AG04449 (cell line): ENCODE results near the gene HMX3.

ENCODE experiments used
- CTCF ChIA-PET: fragments of 350-600 bp; formaldehyde crosslinking; extraction: SDS; loops from one replicate; lab custom pipeline; 2021; ENCODE audit warnings: antibody characterized with exemption; lab: Yijun Ruan, JAX
- POLR2A ChIA-PET: fragments of 400-600, 350-600 bp; formaldehyde crosslinking; extraction: SDS; loops from one replicate; lab custom pipeline; 2020; ENCODE audit warnings: antibody characterized with exemption, inconsistent platforms; lab: Yijun Ruan, JAX
- DNase-seq: peaks from one replicate; pipeline ENCODE4 v3.0.0-alpha.2; 2010; ENCODE audit warnings: low read depth, low spot score
- H3K4me3 ChIP-seq: 2 replicates; pipeline ENCODE4 v1.5.1; 2011; ENCODE audit warnings: low read depth, mild to moderate bottlenecking, control low read depth, low read length
- CTCF ChIP-seq: IDR thresholded peaks from one replicate; pipeline ENCODE4 v1.5.1; 2011; ENCODE audit warnings: mild to moderate bottlenecking, moderate library complexity, low read length, control low read depth, inconsistent platforms; ENCODE audit not compliant: insufficient read depth; ENCODE audit errors: missing control alignments

Gene HMX3

DNA sequence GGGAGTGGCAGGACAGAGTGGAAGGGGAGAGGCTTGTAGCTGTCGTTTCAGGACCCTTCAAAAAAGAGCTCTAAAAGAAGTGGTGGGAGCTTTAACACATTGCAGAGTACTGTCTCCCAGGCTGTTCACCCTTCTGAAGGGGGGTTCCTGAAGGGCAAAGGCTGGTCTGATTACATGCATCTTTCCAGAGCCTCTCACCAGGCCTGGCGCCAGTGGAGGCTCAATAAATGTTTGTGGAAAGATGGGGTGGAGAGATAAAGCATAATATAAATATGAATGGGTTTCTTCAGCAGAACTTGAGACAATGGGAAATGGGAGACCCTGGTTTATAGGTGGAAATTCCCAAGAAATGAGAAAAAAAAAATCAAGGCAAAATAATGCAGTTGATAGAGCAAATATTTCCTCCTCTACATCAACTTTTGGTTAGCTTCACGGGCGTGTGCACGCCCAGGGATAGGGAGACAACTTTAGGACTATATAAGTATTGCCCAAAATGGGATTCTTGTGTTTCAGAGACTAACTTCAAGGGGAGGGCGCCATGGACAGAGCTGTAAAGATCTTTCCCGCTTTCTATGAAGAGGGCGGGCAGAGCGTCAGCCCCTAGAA is 17.8 kb downstream of the HMX3 start:
- TF ChIP-seq CTCF: no peak
- DNase-seq: no peak
- ChIA-PET POLR2A (interaction anchor here (0.6 to 1.2 kb wide), 4 partner anchors 17 to 1266 kb away, joined by 3 to 4 read pairs (median 3); partner anchors contain the start of gene ATE1), CTCF (interaction anchor here (0.8 to 2.5 kb wide), 6 partner anchors 9 to 146 kb away, joined by 3 to 13 read pairs (median 6); no protein-coding TSS in a partner anchor)
- H3K4me3 ChIP-seq: no peak overlapping the region

GRCh38 chr10:123154092-123154710 is 18.4 kb downstream of the HMX3 start, which contains the start of gene BUB3:
Gene BUB3 (plus strand): TSS chr10:123154402. CDS start chr10:123154918, 516 bp downstream.
- H3K4me3 ChIP-seq: peak within 1 kb of the TSS; percentile 97
- POLR2A ChIA-PET: interaction anchor here (0.6 to 1.2 kb wide), 4 partner anchors 16 to 1265 kb away, joined by 3 to 4 read pairs (median 3); partner anchors contain the start of gene ATE1
- peak; percentile 96 for DNase-seq
- CTCF ChIA-PET: interaction anchor here (0.8 to 2.5 kb wide), 5 partner anchors 10 to 147 kb away, joined by 3 to 13 read pairs (median 6); no protein-coding TSS in a partner anchor
- TF ChIP-seq CTCF: peak; percentile 2

- ChIA-PET CTCF (interaction anchor here (0.9 to 2.5 kb wide), 4 partner anchors 9 to 147 kb away, joined by 3 to 13 read pairs (median 6); no protein-coding TSS in a partner anchor), POLR2A (interaction anchor here (1.0 kb wide), 1 partner anchor 15 kb away, joined by 4 read pairs; no protein-coding TSS in a partner anchor)
- peak overlapping the region; percentile 97 for H3K4me3 ChIP-seq
- DNase-seq: no peak
- TF ChIP-seq CTCF: no peak
These were observed 19.1 kb downstream of the HMX3 start for GRCh38 chr10:123154711-123155505.

DNA sequence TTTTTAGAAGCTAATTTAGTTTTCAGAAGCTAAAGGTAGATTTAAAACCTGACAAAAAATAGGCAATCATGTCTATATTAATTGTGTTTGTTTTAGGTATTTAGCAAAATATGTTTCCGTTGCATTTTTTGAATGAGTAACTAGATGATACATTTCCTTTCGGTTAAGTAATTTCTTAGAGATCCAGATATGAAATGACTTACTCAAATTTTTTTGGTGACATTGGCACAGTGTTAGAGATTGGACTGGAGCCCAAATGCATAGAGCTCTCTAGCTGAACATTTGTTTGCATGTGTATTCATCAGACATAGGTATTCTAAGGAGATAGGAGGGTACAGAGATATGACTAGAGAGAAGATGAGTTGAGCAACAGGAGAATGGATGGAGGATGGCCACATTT is 20.3 kb downstream of the HMX3 start:
- DNase-seq: no peak
- ChIA-PET POLR2A (interaction anchor here (0.7 kb wide), 1 partner anchor 192 kb away, joined by 3 read pairs; no protein-coding TSS in a partner anchor), CTCF (interaction anchor here (0.8 kb wide), 1 partner anchor 23 kb away, joined by 3 read pairs; no protein-coding TSS in a partner anchor)
- H3K4me3 ChIP-seq: no peak overlapping the region
- TF ChIP-seq CTCF: no peak

DNA sequence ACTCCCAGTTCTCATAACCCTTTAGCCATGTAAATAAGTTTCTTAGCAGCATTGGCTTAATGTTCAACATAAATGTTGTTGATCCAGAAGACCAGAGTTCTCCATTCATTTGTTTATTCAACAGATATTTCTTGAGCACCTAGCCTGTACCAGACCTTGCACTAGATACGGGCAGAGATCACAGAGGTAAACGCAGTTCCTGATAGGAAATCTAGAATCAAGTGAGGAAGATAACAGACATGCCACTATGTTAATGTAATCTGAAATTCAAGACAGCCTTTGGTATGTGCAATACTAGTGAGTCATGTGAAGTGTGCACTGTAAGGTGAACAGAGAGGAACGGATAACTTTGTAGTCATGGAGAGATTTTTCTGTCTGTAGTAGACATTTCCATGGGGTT is 21.4 kb downstream of the HMX3 start:
- CTCF ChIA-PET: no interaction called here
- POLR2A ChIA-PET: no interaction called here

More for the DNA sequence above, 21.4 kb downstream of the HMX3 start:
- no peak for DNase-seq
- no peak overlapping the region for H3K4me3 ChIP-seq
- TF ChIP-seq CTCF: no peak
